HCT116 (cell line): ENCODE measurements around the gene TNKS2.

Experiments
- CBX3 ChIP-seq: IDR thresholded peaks from 2 replicates; pipeline ENCODE4 v1.6.1; 2012; ENCODE audit warnings: low read depth
- CEBPB ChIP-seq: IDR thresholded peaks from 2 replicates; pipeline ENCODE4 v1.6.1; 2012; ENCODE audit warnings: low read depth
- CTCF ChIP-seq, 3 experiments: fragments of 200-600 bp in 1 of 3; sonication (generic) in 1 of 3; IDR thresholded peaks in 2 of 3; conservative IDR thresholded peaks in 1 of 3; 2 replicates each; pipeline ENCODE4 v1.5.1; 2012 to 2017; ENCODE audit warnings: low read depth in 2 of 3, low read length in 2 of 3, antibody characterized with exemption in 1 of 3, borderline replicate concordance in 1 of 3, control low read depth in 1 of 3, mild to moderate bottlenecking in 1 of 3, mixed read lengths in 1 of 3, mixed run types in 1 of 3, moderate library complexity in 1 of 3; ENCODE audit not compliant: insufficient read depth in 1 of 3
- ELF1 ChIP-seq: IDR thresholded peaks from 2 replicates; pipeline ENCODE4 v1.6.1; 2012; ENCODE audit warnings: low read depth, borderline replicate concordance
- EZH2phosphoT487 ChIP-seq: fragments of 200-600 bp; IDR thresholded peaks from 2 replicates; pipeline ENCODE4 v1.6.1; 2018; ENCODE audit warnings: antibody characterized with exemption, borderline replicate concordance
- POLR2A ChIP-seq: IDR thresholded peaks from 2 replicates; pipeline ENCODE4 v1.7.0; 2011; ENCODE audit warnings: borderline replicate concordance; ENCODE audit not compliant: insufficient read depth, insufficient read length; ENCODE audit errors: extremely low read depth
- POLR2AphosphoS5 ChIP-seq: IDR thresholded peaks from 2 replicates; pipeline ENCODE4 v1.6.1; 2011; ENCODE audit warnings: mild to moderate bottlenecking, low read depth, low read length, moderate library complexity
- SIN3A ChIP-seq: IDR thresholded peaks from 2 replicates; pipeline ENCODE4 v1.6.1; 2012; ENCODE audit warnings: low read depth
- SP1 ChIP-seq: IDR thresholded peaks from 2 replicates; pipeline ENCODE4 v1.6.1; 2012; ENCODE audit warnings: low read depth
- SRF ChIP-seq: IDR thresholded peaks from 2 replicates; pipeline ENCODE4 v1.6.1; 2012; ENCODE audit warnings: low read depth
- TF ChIP-seq, protein P1 (sequence below): IDR thresholded peaks from 2 replicates; pipeline ENCODE4 v1.6.1; 2012
- TF ChIP-seq, protein P2 (sequence below): IDR thresholded peaks from 2 replicates; pipeline ENCODE4 v1.6.1; 2012

- TF ChIP-seq CBX3 (no peak), POLR2A (no peak), POLR2AphosphoS5 (no peak), SIN3A (no peak), CTCF (IDR thresholded peaks at IDR 0.05 in 2 of 3, conservative IDR thresholded peaks at IDR 0.05 in 1 of 3; ENCODE audit: borderline replicate concordance in 1 of 3, insufficient read depth in 1 of 3, low read depth in 2 of 3, low read length in 2 of 3) (no peak), SP1 (no peak), CEBPB (no peak), SRF (no peak), ELF1 (no peak), EZH2phosphoT487 (no peak)
- TF ChIP-seq, protein P1, sequence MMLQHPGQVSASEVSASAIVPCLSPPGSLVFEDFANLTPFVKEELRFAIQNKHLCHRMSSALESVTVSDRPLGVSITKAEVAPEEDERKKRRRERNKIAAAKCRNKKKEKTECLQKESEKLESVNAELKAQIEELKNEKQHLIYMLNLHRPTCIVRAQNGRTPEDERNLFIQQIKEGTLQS: no peak
- TF ChIP-seq, protein P2, sequence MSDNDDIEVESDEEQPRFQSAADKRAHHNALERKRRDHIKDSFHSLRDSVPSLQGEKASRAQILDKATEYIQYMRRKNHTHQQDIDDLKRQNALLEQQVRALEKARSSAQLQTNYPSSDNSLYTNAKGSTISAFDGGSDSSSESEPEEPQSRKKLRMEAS: no peak
These were observed 21.9 kb downstream of the TNKS2 start for GRCh38 chr10:91820144-91820543.
